GM21367 (cell line): ENCODE measurements around the gene ZNF580.

Experiments
- ATAC-seq: cut with Tn5 transposase; IDR thresholded peaks from one replicate; pipeline ENCODE4 v1.9.1; 2021; ENCODE audit not compliant: unreplicated experiment

The ZNF580 gene

GRCh38 chr19:55675661-55676354 lies 35.0 kb downstream of the ZNF580 start:
- no peak for ATAC-seq

- ATAC-seq = no peak
Observed at GRCh38 chr19:55676383-55676782, 35.6 kb downstream of the ZNF580 start.

GRCh38 chr19:55676889-55677505 lies 36.2 kb downstream of the ZNF580 start:
- no peak for ATAC-seq

GRCh38 chr19:55677572-55678028 lies 36.8 kb downstream of the ZNF580 start:
- ATAC-seq = no peak

GRCh38 chr19:55678121-55678671 lies 37.4 kb downstream of the ZNF580 start:
- ATAC-seq = peak; percentile 64

GRCh38 chr19:55679343-55680257 lies 38.8 kb downstream of the ZNF580 start:
- no peak for ATAC-seq

GRCh38 chr19:55680339-55681130 lies 39.7 kb downstream of the ZNF580 start:
- no peak for ATAC-seq

GRCh38 chr19:55681131-55682092 lies 40.6 kb downstream of the ZNF580 start:
- ATAC-seq = no peak

GRCh38 chr19:55683449-55684261 lies 42.9 kb downstream of the ZNF580 start:
- ATAC-seq = no peak

GRCh38 chr19:55684946-55685681 lies 44.3 kb downstream of the ZNF580 start:
- ATAC-seq = no peak

GRCh38 chr19:55685776-55686175 lies 45.0 kb downstream of the ZNF580 start:
- ATAC-seq = no peak

- ATAC-seq = no peak
Observed at GRCh38 chr19:55686311-55687050, 45.7 kb downstream of the ZNF580 start.

GRCh38 chr19:55687281-55688201 lies 46.7 kb downstream of the ZNF580 start:
- ATAC-seq = no peak

GRCh38 chr19:55688422-55689218 lies 47.8 kb downstream of the ZNF580 start:
- no peak for ATAC-seq

- no peak for ATAC-seq
Observed at GRCh38 chr19:55689411-55690108, 48.8 kb downstream of the ZNF580 start.
